ENCODE results near the gene ABHD2.

The ABHD2 gene

DNA sequence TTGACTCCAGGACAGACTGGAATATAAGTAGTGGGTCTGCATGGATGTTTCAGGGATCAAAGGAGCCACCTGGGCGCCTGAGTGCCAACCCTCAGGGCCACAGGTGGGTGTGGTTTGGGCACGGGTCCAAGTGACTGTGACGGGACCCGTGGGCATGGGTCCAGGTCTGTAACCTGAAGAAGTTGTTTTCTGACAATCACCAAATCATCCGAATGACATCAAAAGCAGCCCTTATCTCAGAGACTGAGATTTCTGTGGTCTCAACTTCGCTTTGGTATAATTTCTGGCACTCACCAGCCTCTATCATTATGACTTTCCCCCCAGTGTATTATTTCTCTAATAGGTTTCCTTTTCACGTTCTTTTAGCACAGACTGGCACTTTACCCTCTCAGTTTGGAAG is 108.7 kb downstream of the ABHD2 start:
- DNase-seq (ENCODE audit: low read depth) = no peak
- no peak overlapping the region for H3K4me3 ChIP-seq (ENCODE audit: low read depth, low read length)
- no peak for TF ChIP-seq POLR2A (IDR thresholded peaks at IDR 0.05; ENCODE audit: extremely low read depth, insufficient read length)
- TF ChIP-seq, protein P1, sequence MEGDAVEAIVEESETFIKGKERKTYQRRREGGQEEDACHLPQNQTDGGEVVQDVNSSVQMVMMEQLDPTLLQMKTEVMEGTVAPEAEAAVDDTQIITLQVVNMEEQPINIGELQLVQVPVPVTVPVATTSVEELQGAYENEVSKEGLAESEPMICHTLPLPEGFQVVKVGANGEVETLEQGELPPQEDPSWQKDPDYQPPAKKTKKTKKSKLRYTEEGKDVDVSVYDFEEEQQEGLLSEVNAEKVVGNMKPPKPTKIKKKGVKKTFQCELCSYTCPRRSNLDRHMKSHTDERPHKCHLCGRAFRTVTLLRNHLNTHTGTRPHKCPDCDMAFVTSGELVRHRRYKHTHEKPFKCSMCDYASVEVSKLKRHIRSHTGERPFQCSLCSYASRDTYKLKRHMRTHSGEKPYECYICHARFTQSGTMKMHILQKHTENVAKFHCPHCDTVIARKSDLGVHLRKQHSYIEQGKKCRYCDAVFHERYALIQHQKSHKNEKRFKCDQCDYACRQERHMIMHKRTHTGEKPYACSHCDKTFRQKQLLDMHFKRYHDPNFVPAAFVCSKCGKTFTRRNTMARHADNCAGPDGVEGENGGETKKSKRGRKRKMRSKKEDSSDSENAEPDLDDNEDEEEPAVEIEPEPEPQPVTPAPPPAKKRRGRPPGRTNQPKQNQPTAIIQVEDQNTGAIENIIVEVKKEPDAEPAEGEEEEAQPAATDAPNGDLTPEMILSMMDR (IDR thresholded peaks at IDR 0.05; ENCODE audit: low read depth, low read length) = no peak
- TF ChIP-seq, protein P2, sequence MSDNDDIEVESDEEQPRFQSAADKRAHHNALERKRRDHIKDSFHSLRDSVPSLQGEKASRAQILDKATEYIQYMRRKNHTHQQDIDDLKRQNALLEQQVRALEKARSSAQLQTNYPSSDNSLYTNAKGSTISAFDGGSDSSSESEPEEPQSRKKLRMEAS (IDR thresholded peaks at IDR 0.05; ENCODE audit: low read depth, low read length) = no peak
- TF ChIP-seq MYC (IDR thresholded peaks at IDR 0.05; ENCODE audit: low read depth, low read length) = no peak

DNA sequence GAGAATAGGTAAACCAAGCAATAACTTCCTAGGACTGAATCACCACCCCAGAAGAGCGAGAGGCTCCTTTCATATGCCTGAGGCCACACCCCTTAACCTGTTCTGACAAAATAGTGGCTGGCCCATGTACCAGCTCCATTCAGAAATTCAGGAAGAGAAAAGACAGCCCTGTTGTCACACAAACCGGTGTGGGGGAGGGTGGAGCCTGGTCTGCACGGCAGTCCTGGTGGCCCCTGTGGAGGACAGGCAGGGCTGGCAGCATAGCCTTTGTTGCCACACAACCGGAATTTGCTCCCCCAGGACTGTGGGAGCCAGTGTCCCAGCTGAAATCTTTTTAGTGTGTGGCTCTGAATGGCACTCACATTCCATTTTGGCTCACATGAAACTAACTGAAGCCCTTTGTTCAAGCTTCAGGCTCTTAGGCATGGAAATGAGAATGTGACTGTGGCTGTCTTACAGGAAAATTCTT is 109.3 kb downstream of the ABHD2 start:
- TF ChIP-seq, protein P2 (IDR thresholded peaks at IDR 0.05; ENCODE audit: low read depth, low read length) = no peak
- no peak for TF ChIP-seq POLR2A (IDR thresholded peaks at IDR 0.05; ENCODE audit: extremely low read depth, insufficient read length)
- TF ChIP-seq, protein P1 (IDR thresholded peaks at IDR 0.05; ENCODE audit: low read depth, low read length) = no peak
- no peak for TF ChIP-seq MYC (IDR thresholded peaks at IDR 0.05; ENCODE audit: low read depth, low read length)
- no peak overlapping the region for H3K4me3 ChIP-seq (ENCODE audit: low read depth, low read length)
- peak; percentile 25 for DNase-seq (ENCODE audit: low read depth)

DNA sequence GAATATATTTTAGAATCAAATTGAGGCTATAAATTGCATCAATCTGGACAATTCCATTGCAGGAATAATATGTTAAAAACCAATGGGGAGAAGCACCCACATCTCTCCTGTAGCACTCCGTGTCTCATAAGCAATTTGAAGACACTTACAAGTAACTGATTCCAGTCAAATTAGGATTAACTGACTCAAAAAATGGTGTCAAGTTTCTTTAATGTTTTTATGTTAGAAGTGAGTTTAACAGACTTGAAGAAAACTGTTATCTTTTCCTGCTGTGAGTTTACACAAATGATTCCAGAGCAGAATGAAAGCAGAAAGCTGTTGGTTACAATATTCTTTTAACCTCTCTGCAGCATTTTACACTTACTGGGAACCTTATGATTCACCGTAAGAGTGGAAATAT is 109.9 kb downstream of the ABHD2 start:
- TF ChIP-seq MYC (IDR thresholded peaks at IDR 0.05; ENCODE audit: low read depth, low read length) = no peak
- no peak for TF ChIP-seq POLR2A (IDR thresholded peaks at IDR 0.05; ENCODE audit: extremely low read depth, insufficient read length)
- TF ChIP-seq, protein P2 (IDR thresholded peaks at IDR 0.05; ENCODE audit: low read depth, low read length) = no peak
- TF ChIP-seq, protein P1 (IDR thresholded peaks at IDR 0.05; ENCODE audit: low read depth, low read length) = no peak
- no peak overlapping the region for H3K4me3 ChIP-seq (ENCODE audit: low read depth, low read length)
- no peak for DNase-seq (ENCODE audit: low read depth)

GRCh38 chr15:89198934-89199333 is 110.7 kb downstream of the ABHD2 start:
- no peak for DNase-seq (ENCODE audit: low read depth)
- TF ChIP-seq, protein P1 (IDR thresholded peaks at IDR 0.05; ENCODE audit: low read depth, low read length) = no peak
- TF ChIP-seq MYC (IDR thresholded peaks at IDR 0.05; ENCODE audit: low read depth, low read length) = no peak
- TF ChIP-seq, protein P2 (IDR thresholded peaks at IDR 0.05; ENCODE audit: low read depth, low read length) = no peak
- TF ChIP-seq POLR2A (IDR thresholded peaks at IDR 0.05; ENCODE audit: extremely low read depth, insufficient read length) = no peak
- H3K4me3 ChIP-seq (ENCODE audit: low read depth, low read length) = no peak overlapping the region

GRCh38 chr15:89199746-89200145 is 111.5 kb downstream of the ABHD2 start:
- TF ChIP-seq, protein P1 (IDR thresholded peaks at IDR 0.05; ENCODE audit: low read depth, low read length) = no peak
- TF ChIP-seq, protein P2 (IDR thresholded peaks at IDR 0.05; ENCODE audit: low read depth, low read length) = no peak
- DNase-seq (ENCODE audit: low read depth) = no peak
- H3K4me3 ChIP-seq (ENCODE audit: low read depth, low read length) = no peak overlapping the region

- no peak overlapping the region for H3K4me3 ChIP-seq (ENCODE audit: low read depth, low read length)
- TF ChIP-seq, protein P2 (IDR thresholded peaks at IDR 0.05; ENCODE audit: low read depth, low read length) = no peak
- TF ChIP-seq, protein P1 (IDR thresholded peaks at IDR 0.05; ENCODE audit: low read depth, low read length) = no peak
- no peak for TF ChIP-seq POLR2A (IDR thresholded peaks at IDR 0.05; ENCODE audit: extremely low read depth, insufficient read length)
- TF ChIP-seq MYC (IDR thresholded peaks at IDR 0.05; ENCODE audit: low read depth, low read length) = no peak
- no peak for DNase-seq (ENCODE audit: low read depth)
Observed at GRCh38 chr15:89200182-89200581, 111.9 kb downstream of the ABHD2 start.
